Renal cortex interstitium (tissue), 11 donors: ENCODE results near the gene IL2RA. TPM values are rescaled to one million over a fixed set of nuclear protein-coding genes. Genes with fewer than 3 reads are reported as not detected.

Experiments used
- DNase-seq, 11 donors: peaks; one replicate each; pipeline ENCODE4 v3.0.0-alpha.2; 2013; ENCODE audit warnings: low read depth in 9 of 11, low spot score in 4 of 11; ENCODE audit errors: extremely low read depth in 1 of 11
- polyA plus RNA-seq, 3 donors: library from polyadenylated mRNA; unstranded; fragments of 120-200 nt; gene quantifications; one replicate each; pipeline ENCODE4 v1.2.1, GENCODE V29; 2013; ENCODE audit not compliant: insufficient read length in 3 of 3

Gene IL2RA
- polyA plus RNA-seq, 3 donors: 0.10 TPM; not detected in 2

- DNase-seq: peak; percentile 73 to 89 (median 81)
Observed at GRCh38 chr10:6086375-6087233, 24.4 kb upstream of the IL2RA start.

GRCh38 chr10:6083523-6084475, 21.6 kb upstream of the IL2RA start:
- no peak for DNase-seq

GRCh38 chr10:6082496-6083395, 20.6 kb upstream of the IL2RA start:
- no peak for DNase-seq

GRCh38 chr10:6080417-6080973, 18.3 kb upstream of the IL2RA start:
- no peak for DNase-seq

GRCh38 chr10:6079044-6079443, 16.9 kb upstream of the IL2RA start:
- no peak for DNase-seq

- DNase-seq: no peak
Observed at GRCh38 chr10:6077071-6077675, 15.0 kb upstream of the IL2RA start.

GRCh38 chr10:6074489-6075301, 12.5 kb upstream of the IL2RA start:
- no peak for DNase-seq

- DNase-seq: no peak
Observed at GRCh38 chr10:6072215-6072934, 10.2 kb upstream of the IL2RA start.

GRCh38 chr10:6071181-6072175, 9.3 kb upstream of the IL2RA start:
- no peak for DNase-seq

- no peak for DNase-seq
Observed at GRCh38 chr10:6070660-6071059, 8.5 kb upstream of the IL2RA start.

- DNase-seq: no peak
Observed at GRCh38 chr10:6069081-6069931, 7.1 kb upstream of the IL2RA start.

GRCh38 chr10:6068422-6068821, 6.3 kb upstream of the IL2RA start:
- no peak for DNase-seq

- DNase-seq: no peak
Observed at GRCh38 chr10:6068006-6068405, 5.8 kb upstream of the IL2RA start.

- DNase-seq: no peak
Observed at GRCh38 chr10:6067457-6067856, 5.3 kb upstream of the IL2RA start.

GRCh38 chr10:6065835-6066234, 3.7 kb upstream of the IL2RA start:
- DNase-seq: no peak
